B cell (primary cell): ENCODE results near the gene KRTAP4-9.

Experiments
- EZH2 ChIP-seq: IDR thresholded peaks from 2 replicates; pipeline ENCODE4 v1.6.1; 2012; ENCODE audit warnings: borderline replicate concordance, low read depth, mild to moderate bottlenecking, moderate library complexity, low read length; ENCODE audit not compliant: insufficient read depth, poor library complexity, severe bottlenecking
- TF ChIP-seq, protein P1 (sequence below): fragments of 200-600 bp; IDR thresholded peaks from one replicate; pipeline ENCODE4 v1.8.0; 2022; ENCODE audit warnings: antibody characterized with exemption, mild to moderate bottlenecking

DNA sequence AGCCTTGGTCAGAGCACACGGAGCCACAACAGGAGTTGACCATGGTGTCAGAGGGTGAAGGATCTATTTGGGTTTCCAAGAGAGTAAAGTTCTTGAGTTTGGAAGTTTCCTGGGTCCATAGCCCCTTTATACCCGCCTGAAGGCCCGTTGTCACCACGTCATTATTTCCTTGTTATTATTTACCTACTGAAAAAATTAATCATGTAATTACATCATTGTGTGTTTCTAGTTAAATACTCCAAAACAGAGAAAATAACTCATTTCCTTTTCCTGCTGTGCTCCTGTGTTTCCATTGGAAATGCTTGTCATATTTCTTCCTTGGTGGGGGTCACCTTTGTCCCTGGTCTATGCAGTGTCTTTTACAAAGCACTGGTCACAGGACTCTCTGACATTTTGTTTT lies 7.1 kb upstream of the KRTAP4-9 start, which contains the start of gene KRTAP4-8:
- TF ChIP-seq, protein P1, sequence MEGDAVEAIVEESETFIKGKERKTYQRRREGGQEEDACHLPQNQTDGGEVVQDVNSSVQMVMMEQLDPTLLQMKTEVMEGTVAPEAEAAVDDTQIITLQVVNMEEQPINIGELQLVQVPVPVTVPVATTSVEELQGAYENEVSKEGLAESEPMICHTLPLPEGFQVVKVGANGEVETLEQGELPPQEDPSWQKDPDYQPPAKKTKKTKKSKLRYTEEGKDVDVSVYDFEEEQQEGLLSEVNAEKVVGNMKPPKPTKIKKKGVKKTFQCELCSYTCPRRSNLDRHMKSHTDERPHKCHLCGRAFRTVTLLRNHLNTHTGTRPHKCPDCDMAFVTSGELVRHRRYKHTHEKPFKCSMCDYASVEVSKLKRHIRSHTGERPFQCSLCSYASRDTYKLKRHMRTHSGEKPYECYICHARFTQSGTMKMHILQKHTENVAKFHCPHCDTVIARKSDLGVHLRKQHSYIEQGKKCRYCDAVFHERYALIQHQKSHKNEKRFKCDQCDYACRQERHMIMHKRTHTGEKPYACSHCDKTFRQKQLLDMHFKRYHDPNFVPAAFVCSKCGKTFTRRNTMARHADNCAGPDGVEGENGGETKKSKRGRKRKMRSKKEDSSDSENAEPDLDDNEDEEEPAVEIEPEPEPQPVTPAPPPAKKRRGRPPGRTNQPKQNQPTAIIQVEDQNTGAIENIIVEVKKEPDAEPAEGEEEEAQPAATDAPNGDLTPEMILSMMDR: no peak
- TF ChIP-seq EZH2: no peak
